NCI-H2107 (cell line): ENCODE results near the gene RIPOR2.
"Not testable (repeated sequence)": the region's sequence is repeated elsewhere in the genome, so short reads cannot be mapped to it uniquely, and the experiment has no call there.

Experiments
- DNase-seq: peaks from one replicate; lab custom pipeline; 2025; lab: John Stamatoyannopoulos, UW

Gene RIPOR2

GRCh38 chr6:24902782-24903181 is 33.0 kb downstream of the RIPOR2 start:
- DNase-seq, result no peak

DNA sequence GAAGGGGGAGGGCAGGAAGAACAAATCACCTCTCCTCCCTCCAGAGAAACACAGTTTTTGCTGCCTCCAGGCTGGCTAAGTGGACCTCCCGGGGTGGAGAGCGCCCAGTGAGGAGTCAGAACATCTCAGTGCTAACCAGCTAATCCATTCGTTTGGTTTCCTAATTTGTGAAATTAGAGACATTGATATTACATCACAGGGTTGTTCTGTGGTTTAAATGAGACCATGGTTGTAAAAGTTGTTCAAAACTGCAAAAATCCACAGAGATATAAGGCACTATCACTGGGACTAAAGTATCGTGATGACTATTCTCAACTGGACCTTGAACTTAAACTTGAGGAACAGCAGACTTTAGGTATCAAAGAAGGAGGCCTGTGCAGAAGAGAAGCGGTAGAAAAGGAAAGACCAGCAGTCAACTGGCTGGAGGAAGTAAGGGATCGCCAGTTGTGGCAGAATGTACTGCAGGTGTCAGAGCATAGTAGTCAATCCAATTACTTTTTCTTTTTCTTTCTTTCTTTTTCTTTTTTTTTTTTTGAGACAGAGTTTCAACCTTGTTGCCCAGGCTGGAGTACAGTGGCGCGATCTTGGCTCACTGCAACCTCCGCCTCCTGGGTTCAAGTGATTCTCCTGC is 33.9 kb downstream of the RIPOR2 start:
- DNase-seq, result no peak

DNA sequence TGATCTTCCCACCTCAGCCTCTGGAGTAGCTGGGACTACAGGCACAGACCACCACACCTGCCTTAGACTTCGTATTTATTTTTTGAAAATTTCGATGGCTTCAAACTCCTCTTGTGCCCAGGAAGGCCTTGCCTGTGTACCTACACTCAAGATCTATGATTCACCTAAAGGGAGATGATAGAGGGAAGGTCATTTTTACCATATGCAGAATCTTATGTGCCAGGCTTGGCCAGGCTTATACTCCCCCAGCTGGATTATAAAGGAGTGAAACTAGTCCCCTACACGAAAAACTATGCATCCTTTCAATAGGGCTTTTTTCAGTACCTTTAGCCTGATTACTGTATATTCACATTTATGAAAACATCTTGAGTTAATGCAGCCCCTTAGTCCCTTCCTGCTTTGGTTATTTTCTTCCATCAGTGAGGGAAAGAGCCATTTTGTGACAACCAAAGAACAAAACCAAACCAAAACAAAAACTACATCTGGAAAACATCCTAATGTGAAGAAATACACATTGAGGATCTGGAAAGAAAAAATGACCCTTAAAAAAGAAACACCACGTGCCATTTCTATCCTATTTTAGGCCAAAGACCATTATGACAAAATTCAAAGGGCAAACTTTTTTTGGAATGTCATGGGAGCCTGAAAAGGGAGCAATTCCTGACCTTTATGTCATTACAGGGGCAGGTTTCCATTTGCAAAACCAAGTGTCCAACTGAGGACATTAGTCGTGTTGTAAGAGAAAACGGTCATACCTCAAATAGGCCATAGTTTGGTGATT is 34.7 kb downstream of the RIPOR2 start:
- no peak for DNase-seq

- no peak for DNase-seq
These were observed 35.8 kb downstream of the RIPOR2 start for GRCh38 chr6:24899997-24900325.

DNA sequence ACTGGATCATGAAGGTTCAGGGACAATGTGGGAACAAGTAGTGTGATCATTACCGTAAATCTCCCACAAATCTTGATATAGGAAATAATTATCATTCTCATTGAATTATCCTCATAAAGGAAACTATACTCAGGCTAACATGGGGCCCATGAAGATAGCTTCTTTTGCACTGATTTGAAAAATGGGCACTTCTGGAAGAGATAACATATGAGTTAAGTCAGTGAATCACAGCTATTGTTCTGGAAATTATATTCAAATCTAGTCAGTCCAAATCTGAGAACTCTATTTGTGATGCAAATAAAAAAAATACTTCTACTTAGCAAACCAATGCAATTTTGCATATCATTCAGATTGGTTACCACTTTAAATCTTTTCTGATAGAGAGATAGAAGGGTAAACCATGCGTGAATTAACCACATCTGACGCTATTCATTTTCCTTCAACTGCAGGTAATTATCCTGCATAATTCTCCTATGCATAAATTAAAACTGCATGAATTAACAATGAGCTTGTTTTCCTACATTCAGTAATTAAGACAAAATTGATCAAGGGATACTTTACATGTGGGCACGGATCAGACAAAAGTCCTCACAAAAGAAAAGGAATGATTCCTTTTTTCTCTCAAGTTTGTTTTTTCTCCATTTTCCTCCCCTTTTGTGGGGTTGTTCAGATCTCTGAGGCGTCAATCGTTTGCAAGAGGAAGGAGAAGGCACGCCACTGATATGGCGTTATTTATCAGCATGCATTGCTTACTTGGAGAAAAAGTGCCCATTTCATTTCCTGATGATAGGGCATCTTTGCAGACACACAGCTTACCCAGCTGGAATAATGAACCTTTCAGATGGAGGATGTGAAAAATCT is 36.4 kb downstream of the RIPOR2 start:
- no peak for DNase-seq

DNA sequence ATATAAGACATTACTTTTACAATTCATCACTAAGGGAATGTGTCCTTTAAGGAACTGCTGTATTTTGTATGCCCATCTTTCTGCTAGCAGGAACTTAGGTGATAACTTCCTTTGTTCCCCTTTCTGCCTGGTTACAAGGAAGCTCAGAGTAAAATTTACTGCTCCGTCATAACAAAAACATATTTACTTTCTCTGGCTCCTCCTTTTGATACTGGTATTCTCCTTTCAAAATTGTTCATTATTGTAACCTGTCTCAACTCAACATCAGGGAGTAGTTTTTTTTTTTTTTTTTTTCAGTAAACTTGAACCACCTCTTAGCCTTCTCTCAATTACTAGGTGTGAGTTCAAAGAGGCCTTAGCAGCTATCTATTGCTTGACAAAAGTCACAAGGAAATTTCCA is 37.1 kb downstream of the RIPOR2 start:
- no peak for DNase-seq

- DNase-seq, result no peak
These were observed 38.6 kb downstream of the RIPOR2 start for GRCh38 chr6:24897186-24897585.

DNA sequence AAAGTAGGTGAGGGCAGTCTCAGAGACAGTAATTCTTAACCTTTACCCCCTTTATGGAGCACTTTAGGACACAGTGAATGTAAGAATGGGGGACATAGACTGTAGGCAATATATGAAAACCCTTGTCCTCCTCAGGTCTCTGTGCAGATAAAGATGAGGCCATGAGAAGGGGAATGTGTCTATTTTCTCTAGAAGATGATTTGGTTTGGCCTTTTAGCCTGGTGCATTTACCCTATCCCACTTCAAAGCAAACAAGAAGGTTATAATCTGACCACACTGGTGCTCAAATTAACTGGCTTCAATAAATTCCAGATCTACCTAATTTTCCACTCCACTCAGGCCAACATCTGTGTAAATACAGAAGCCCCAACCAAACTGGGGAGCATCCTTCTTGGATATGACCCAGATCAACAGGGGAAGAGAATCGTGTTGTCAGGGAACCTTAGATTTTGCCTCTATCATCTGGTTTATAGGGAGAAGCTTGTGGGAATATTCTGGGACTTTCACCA is 42.4 kb downstream of the RIPOR2 start:
- no peak for DNase-seq

GRCh38 chr6:24891004-24891403 is 44.8 kb downstream of the RIPOR2 start:
- no peak for DNase-seq

- DNase-seq, result no peak
These were observed 45.3 kb downstream of the RIPOR2 start for GRCh38 chr6:24890471-24890870.

GRCh38 chr6:24888715-24889370 is 46.9 kb downstream of the RIPOR2 start:
- no peak for DNase-seq

GRCh38 chr6:24887545-24888140 is 48.1 kb downstream of the RIPOR2 start:
- DNase-seq, result no peak

DNA sequence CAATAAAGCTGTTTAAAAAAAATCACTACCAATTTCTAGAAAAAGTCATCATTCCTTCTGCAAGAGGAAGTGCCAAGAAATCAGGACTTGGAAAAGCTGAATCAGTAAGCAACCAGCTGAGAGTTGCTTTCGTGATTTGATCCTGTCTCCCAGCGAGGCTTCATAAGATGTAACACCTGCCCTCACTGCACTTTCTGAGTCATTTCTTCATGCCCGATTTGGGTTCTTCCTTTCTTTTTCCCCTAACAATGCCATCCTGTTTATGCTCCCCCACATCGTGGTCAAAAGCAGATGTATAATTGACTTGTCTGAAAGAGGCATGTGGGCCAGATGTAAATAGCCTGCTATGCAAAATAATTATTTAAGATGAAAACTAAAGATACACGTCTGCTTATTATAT is 52.1 kb downstream of the RIPOR2 start:
- no peak for DNase-seq

- DNase-seq, result no peak
These were observed 52.8 kb downstream of the RIPOR2 start for GRCh38 chr6:24882835-24883555.

DNA sequence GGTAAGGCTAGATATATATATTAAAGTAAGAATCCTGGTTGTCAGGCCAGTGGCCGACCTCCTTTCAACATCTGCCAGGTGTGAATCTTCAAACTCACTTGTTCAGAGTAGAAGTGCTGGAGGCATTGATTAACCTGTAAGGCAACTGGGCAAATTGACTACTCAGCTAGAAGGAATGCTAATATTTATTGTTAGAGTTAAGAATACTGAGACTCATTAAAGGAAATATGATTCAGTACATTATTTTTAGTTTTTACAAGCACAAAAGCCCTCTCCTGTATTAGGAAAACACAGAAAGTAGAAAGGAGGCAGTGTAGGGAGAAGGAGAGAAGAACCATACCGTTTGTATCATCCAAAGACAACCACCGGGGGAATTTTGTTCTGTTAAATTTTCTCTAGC is 53.5 kb downstream of the RIPOR2 start:
- DNase-seq, result no peak

DNA sequence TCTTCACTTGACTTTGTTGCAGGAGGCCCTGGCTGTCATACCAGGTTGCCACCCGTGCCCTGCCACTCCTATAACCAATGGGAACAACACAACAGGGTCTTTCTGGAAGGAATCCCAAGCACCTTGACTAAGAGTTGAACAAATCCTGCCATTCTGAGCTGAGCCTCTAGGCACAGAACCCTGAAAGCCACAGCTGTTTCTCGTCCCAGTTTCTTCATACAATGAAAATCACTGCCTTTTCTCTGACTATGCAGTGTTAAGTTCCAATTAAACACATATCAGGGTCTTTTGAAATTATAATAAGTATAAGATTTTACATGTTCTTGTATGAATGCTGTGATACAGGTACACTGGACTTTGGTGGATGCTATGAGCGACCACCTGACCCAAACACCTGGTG is 54.4 kb downstream of the RIPOR2 start:
- no peak for DNase-seq

DNA sequence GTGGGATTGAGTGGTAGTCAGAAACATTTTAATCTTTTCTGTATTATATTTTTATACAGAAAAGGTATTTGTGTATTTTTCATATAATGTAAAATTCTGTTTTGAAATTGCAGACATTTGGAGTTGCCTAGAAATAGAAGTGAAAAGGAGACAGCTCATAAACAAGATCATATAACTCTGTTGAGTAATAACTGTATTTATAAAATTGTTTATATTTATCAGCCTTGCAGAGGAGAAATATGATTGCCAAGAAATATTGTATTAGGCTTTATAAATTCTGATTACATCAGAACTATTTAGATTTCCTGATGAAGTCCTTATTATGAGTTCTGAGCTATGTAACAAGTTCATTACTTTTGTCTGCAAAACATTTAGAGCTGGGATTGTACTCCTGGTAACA is 55.3 kb downstream of the RIPOR2 start:
- no peak for DNase-seq

GRCh38 chr6:24879351-24879750 is 56.4 kb downstream of the RIPOR2 start:
- DNase-seq, result no peak

GRCh38 chr6:24877747-24878146 is 58.0 kb downstream of the RIPOR2 start:
- DNase-seq, result not testable (repeated sequence)

DNA sequence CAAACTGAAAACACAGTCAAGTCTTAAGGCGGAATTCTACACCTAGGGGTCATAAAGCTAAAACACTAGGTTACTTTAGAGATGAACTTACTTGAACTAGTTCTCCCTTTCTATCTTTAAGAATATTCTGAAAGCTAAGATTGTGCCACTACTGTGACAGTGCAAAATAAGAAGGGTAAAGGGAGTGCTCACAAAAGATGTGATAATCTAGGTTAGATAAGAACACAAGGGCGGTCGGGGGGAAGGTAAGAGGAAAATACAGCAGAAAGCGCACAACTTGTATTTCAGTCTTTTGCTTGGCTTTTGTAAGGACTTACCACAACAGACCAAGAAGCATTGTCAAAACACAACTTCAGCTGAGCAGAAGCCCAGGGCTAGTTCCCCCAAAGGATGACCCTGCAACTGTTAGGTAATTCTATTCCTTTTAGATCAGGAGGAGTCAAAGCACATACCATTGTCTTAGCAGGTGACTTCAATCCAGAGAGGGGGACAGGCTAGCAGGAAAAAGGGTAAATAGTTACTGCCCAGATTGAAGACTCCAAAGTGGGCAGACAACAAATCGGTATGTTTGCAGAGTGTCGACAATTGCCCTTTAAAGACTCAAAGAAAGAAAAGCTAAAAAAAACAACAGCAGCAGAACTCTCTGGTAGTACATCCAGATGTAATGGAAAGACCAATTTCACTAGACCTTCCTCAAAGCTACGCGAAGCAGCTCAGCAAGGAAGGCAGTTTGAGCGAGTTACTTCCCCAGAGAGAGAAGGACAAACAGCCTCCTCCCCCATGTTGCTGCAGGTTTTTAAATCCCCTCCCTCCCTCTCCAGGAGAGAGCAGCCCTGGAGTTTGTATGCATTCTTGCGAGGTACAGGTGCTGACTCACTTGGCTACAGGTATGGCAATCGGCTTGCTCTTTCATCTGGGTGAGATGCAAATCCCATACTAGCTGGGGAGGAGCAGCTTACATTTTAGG is 59.0 kb downstream of the RIPOR2 start:
- DNase-seq, result no peak
